Peyer's patch (tissue), 4 donors: ENCODE data around the gene PI4K2B.

Experiments
- POLR2A ChIP-seq, 2 donors: fragments of 450-650 bp; IDR thresholded peaks; one replicate each; pipeline ENCODE4 v1.5.1; 2017; ENCODE audit warnings: antibody characterized with exemption in 2 of 2, mild to moderate bottlenecking in 2 of 2, moderate library complexity in 2 of 2
- TF ChIP-seq, protein P1 (sequence below), 6 experiments: fragments of 450-650 bp in 4 of 6; fragments of 200-600 bp in 2 of 6; sonication (generic) in 1 of 6; IDR thresholded peaks; one replicate each; pipeline ENCODE4 v1.5.1; 2017 to 2019; ENCODE audit warnings: antibody characterized with exemption in 6 of 6, mild to moderate bottlenecking in 3 of 6, moderate library complexity in 1 of 6

DNA sequence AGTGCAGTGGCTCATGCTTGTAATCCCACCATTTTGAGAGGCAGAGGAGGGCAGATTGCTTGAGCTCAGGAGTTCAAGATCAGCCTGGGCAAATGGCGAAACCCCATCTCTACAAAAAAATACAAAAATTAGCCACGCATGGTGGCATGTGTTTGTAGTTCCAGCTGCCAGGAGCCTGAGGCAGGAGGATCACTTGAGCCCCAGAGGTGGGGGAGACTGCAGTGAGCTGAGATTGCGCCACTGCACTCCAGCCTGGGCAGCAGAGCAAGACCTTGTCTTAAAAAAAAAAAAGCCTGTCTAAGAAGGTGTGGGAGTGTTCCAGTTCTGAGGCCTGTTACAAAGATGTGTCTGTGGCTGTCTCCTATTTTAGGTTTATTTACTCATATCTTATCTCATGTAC lies 38.0 kb downstream of the PI4K2B start:
- TF ChIP-seq, protein P1, sequence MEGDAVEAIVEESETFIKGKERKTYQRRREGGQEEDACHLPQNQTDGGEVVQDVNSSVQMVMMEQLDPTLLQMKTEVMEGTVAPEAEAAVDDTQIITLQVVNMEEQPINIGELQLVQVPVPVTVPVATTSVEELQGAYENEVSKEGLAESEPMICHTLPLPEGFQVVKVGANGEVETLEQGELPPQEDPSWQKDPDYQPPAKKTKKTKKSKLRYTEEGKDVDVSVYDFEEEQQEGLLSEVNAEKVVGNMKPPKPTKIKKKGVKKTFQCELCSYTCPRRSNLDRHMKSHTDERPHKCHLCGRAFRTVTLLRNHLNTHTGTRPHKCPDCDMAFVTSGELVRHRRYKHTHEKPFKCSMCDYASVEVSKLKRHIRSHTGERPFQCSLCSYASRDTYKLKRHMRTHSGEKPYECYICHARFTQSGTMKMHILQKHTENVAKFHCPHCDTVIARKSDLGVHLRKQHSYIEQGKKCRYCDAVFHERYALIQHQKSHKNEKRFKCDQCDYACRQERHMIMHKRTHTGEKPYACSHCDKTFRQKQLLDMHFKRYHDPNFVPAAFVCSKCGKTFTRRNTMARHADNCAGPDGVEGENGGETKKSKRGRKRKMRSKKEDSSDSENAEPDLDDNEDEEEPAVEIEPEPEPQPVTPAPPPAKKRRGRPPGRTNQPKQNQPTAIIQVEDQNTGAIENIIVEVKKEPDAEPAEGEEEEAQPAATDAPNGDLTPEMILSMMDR (IDR thresholded peaks at IDR 0.05): no peak
- TF ChIP-seq POLR2A (IDR thresholded peaks at IDR 0.05): no peak
